ENCODE measurements around the gene SKA2. TPM values are rescaled to one million over a fixed set of nuclear protein-coding genes. Genes with fewer than 3 reads are reported as not detected.

The SKA2 gene
- total and polyA plus RNA-seq, 4 donors: 10.5 to 29.6 (median 11.7) TPM

DNA sequence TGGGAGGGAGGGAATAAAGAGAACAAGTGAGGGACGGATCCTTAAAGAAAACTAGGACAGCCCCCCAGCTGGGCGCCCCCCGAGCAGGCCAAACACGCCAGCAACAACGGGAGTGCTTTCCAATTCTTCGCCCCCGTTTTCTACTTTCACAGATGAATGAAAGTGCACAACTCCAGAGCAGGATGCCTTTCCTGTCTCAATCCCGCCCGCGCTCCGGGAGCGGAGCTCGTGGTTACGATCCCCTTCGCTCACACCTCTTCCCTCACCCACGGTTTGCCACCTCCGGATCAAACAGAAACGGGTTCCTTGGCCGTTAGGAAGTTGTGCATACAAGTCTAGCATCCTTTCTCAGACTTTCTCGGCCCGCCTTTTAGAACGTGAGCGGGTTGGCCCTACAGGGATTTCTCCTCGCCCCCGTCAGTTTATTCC lies 680 bp downstream of the SKA2 start:
- peaks cover 6 to 10% (median 9%) of the 10 kb centered on the region in 4 donors for H3K4me1 ChIP-seq (ENCODE audit: control insufficient read depth in 4 of 4, insufficient read depth in 4 of 4, low read length in 3 of 4)
- under 1% methylated on average over 25 of the region's 25 CpGs for WGBS
- no peaks in the 10 kb centered on the region for H3K36me3 ChIP-seq (ENCODE audit: control insufficient read depth in 4 of 4, insufficient read depth in 3 of 4, low read depth in 1 of 4, low read length in 3 of 4)

DNA sequence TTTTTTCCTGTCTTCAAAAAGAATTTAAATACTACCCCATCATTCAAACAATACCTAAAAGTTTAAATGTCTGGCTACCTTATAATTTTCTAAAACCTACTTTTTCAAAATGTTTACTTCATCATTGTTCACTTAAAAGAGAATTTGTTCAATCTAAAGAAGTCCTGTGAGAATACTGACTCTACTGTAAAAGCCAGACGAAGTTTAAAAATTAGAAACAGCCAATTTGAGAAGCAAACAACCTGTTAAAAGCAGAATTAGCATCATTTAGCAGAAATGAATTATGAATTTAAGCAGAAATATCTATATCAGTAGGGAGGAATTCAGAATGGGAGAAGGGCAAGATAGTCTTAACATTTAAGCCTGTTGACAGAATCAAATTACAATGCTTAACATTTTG lies 2.1 kb downstream of the SKA2 start:
- Histone ChIP-seq H3K4me1 (ENCODE audit: control insufficient read depth in 4 of 4, insufficient read depth in 4 of 4, low read length in 3 of 4) (peaks cover 6 to 10% (median 9%) of the 10 kb centered on the region in 4 donors), H3K4me3 (ENCODE audit: low read depth in 1 of 3, low read length in 3 of 3) (no peak overlapping the region), H3K36me3 (ENCODE audit: control insufficient read depth in 4 of 4, insufficient read depth in 3 of 4, low read depth in 1 of 4, low read length in 3 of 4) (no peaks in the 10 kb centered on the region), H3K9me3 (ENCODE audit: control insufficient read depth in 4 of 4, low read length in 3 of 4) (no peaks in the 10 kb centered on the region), H3K27me3 (ENCODE audit: control insufficient read depth in 4 of 4, insufficient read depth in 4 of 4, low read length in 3 of 4) (no peaks in the 10 kb centered on the region), H3K9ac (ENCODE audit: low read depth in 1 of 2, low read length in 2 of 2) (no peak overlapping the region), H3K27ac (ENCODE audit: low read depth in 1 of 2, low read length in 2 of 2) (no peak overlapping the region)
- TF ChIP-seq, protein P1, sequence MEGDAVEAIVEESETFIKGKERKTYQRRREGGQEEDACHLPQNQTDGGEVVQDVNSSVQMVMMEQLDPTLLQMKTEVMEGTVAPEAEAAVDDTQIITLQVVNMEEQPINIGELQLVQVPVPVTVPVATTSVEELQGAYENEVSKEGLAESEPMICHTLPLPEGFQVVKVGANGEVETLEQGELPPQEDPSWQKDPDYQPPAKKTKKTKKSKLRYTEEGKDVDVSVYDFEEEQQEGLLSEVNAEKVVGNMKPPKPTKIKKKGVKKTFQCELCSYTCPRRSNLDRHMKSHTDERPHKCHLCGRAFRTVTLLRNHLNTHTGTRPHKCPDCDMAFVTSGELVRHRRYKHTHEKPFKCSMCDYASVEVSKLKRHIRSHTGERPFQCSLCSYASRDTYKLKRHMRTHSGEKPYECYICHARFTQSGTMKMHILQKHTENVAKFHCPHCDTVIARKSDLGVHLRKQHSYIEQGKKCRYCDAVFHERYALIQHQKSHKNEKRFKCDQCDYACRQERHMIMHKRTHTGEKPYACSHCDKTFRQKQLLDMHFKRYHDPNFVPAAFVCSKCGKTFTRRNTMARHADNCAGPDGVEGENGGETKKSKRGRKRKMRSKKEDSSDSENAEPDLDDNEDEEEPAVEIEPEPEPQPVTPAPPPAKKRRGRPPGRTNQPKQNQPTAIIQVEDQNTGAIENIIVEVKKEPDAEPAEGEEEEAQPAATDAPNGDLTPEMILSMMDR (IDR thresholded peaks at IDR 0.05; ENCODE audit: low read depth, low read length, missing input control): no peak
- TF ChIP-seq, protein P2, sequence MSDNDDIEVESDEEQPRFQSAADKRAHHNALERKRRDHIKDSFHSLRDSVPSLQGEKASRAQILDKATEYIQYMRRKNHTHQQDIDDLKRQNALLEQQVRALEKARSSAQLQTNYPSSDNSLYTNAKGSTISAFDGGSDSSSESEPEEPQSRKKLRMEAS (IDR thresholded peaks at IDR 0.05): no peak
- TF ChIP-seq GABPA (IDR thresholded peaks at IDR 0.05 in 1 of 2, conservative IDR thresholded peaks at IDR 0.05 in 1 of 2) (no peak), RAD21 (IDR thresholded peaks at IDR 0.05) (no peak), RXRA (IDR thresholded peaks at IDR 0.05) (no peak), FOXA2 (IDR thresholded peaks at IDR 0.05) (no peak), YY1 (IDR thresholded peaks at IDR 0.05) (no peak), TAF1 (conservative IDR thresholded peaks at IDR 0.05) (no peak), EGR1 (IDR thresholded peaks at IDR 0.05; ENCODE audit: low read depth in 2 of 2) (no peak), FOXA1 (IDR thresholded peaks at IDR 0.05) (no peak), JUND (IDR thresholded peaks at IDR 0.05) (no peak), SP1 (IDR thresholded peaks at IDR 0.05) (no peak), NR2F2 (IDR thresholded peaks at IDR 0.05) (no peak)
- TF ChIP-seq, protein P3, sequence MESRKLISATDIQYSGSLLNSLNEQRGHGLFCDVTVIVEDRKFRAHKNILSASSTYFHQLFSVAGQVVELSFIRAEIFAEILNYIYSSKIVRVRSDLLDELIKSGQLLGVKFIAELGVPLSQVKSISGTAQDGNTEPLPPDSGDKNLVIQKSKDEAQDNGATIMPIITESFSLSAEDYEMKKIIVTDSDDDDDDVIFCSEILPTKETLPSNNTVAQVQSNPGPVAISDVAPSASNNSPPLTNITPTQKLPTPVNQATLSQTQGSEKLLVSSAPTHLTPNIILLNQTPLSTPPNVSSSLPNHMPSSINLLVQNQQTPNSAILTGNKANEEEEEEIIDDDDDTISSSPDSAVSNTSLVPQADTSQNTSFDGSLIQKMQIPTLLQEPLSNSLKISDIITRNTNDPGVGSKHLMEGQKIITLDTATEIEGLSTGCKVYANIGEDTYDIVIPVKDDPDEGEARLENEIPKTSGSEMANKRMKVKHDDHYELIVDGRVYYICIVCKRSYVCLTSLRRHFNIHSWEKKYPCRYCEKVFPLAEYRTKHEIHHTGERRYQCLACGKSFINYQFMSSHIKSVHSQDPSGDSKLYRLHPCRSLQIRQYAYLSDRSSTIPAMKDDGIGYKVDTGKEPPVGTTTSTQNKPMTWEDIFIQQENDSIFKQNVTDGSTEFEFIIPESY (IDR thresholded peaks at IDR 0.05): no peak
- no peak for DNase-seq (ENCODE audit: low spot score)
- WGBS: 87% methylated on average over 1 of the region's 1 CpG

More for the DNA sequence above, 680 bp downstream of the SKA2 start:
- TF ChIP-seq, protein P4, sequence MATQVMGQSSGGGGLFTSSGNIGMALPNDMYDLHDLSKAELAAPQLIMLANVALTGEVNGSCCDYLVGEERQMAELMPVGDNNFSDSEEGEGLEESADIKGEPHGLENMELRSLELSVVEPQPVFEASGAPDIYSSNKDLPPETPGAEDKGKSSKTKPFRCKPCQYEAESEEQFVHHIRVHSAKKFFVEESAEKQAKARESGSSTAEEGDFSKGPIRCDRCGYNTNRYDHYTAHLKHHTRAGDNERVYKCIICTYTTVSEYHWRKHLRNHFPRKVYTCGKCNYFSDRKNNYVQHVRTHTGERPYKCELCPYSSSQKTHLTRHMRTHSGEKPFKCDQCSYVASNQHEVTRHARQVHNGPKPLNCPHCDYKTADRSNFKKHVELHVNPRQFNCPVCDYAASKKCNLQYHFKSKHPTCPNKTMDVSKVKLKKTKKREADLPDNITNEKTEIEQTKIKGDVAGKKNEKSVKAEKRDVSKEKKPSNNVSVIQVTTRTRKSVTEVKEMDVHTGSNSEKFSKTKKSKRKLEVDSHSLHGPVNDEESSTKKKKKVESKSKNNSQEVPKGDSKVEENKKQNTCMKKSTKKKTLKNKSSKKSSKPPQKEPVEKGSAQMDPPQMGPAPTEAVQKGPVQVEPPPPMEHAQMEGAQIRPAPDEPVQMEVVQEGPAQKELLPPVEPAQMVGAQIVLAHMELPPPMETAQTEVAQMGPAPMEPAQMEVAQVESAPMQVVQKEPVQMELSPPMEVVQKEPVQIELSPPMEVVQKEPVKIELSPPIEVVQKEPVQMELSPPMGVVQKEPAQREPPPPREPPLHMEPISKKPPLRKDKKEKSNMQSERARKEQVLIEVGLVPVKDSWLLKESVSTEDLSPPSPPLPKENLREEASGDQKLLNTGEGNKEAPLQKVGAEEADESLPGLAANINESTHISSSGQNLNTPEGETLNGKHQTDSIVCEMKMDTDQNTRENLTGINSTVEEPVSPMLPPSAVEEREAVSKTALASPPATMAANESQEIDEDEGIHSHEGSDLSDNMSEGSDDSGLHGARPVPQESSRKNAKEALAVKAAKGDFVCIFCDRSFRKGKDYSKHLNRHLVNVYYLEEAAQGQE (IDR thresholded peaks at IDR 0.05): no peak
- TF ChIP-seq NR2F2 (IDR thresholded peaks at IDR 0.05) (no peak), SP1 (IDR thresholded peaks at IDR 0.05) (no peak), YY1 (IDR thresholded peaks at IDR 0.05) (no peak), JUND (IDR thresholded peaks at IDR 0.05) (no peak), FOXA1 (IDR thresholded peaks at IDR 0.05) (no peak), RXRA (IDR thresholded peaks at IDR 0.05) (no peak), RAD21 (IDR thresholded peaks at IDR 0.05) (no peak), TAF1 (conservative IDR thresholded peaks at IDR 0.05) (no peak)
- TF ChIP-seq, protein P5, sequence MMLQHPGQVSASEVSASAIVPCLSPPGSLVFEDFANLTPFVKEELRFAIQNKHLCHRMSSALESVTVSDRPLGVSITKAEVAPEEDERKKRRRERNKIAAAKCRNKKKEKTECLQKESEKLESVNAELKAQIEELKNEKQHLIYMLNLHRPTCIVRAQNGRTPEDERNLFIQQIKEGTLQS (IDR thresholded peaks at IDR 0.05): no peak
- TF ChIP-seq, protein P2 (IDR thresholded peaks at IDR 0.05): no peak
- peak; percentile 55 for DNase-seq (ENCODE audit: low spot score)
- peak overlapping the region; percentile 70 to 94 (median 81) for H3K4me3 ChIP-seq (ENCODE audit: low read depth in 1 of 3, low read length in 3 of 3)
- H3K9ac ChIP-seq (ENCODE audit: low read depth in 1 of 2, low read length in 2 of 2): peak overlapping the region; percentile 73 to 83
- H3K27ac ChIP-seq (ENCODE audit: low read depth in 1 of 2, low read length in 2 of 2): peak overlapping the region; percentile 56 to 64
- no peaks in the 10 kb centered on the region for H3K27me3 ChIP-seq (ENCODE audit: control insufficient read depth in 4 of 4, insufficient read depth in 4 of 4, low read length in 3 of 4)
- H3K9me3 ChIP-seq (ENCODE audit: control insufficient read depth in 4 of 4, low read length in 3 of 4): no peaks in the 10 kb centered on the region

Measured in liver (tissue), 9 donors.